A549 (cell line): ENCODE measurements around the gene AKAP10.

Source experiments
- MAZ ChIP-seq: fragments of 150-350 bp; IDR thresholded peaks from 2 replicates; pipeline ENCODE4 v1.6.1; 2014; ENCODE audit warnings: antibody characterized with exemption, low read depth, low read length, borderline replicate concordance
- MYC ChIP-seq: IDR thresholded peaks from 2 replicates; pipeline ENCODE4 v1.6.1; 2012; ENCODE audit warnings: mild to moderate bottlenecking, inconsistent platforms, low read length, improper control_type of control experiment, borderline replicate concordance

GRCh38 chr17:20010099-20010863, 32.7 kb upstream of the AKAP10 start:
- TF ChIP-seq MYC (no peak), MAZ (no peak)
